ENCODE data around the gene SCD.

DNA sequence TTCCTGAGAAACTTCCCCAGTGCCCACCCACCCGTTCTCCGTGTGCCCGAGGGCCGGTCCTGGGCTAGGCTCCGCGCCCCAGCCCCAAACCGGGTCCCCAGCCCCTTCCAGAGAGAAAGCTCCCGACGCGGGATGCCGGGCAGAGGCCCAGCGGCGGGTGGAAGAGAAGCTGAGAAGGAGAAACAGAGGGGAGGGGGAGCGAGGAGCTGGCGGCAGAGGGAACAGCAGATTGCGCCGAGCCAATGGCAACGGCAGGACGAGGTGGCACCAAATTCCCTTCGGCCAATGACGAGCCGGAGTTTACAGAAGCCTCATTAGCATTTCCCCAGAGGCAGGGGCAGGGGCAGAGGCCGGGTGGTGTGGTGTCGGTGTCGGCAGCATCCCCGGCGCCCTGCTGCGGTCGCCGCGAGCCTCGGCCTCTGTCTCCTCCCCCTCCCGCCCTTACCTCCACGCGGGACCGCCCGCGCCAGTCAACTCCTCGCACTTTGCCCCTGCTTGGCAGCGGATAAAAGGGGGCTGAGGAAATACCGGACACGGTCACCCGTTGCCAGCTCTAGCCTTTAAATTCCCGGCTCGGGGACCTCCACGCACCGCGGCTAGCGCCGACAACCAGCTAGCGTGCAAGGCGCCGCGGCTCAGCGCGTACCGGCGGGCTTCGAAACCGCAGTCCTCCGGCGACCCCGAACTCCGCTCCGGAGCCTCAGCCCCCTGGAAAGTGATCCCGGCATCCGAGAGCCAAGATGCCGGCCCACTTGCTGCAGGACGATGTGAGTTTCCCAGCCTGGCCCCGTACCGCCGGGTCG is at the start of gene SCD:
- TF ChIP-seq POLR2A (IDR thresholded peaks at IDR 0.05) = peak in 2 of 3 donors; percentile 34 to 68
- TF ChIP-seq, protein P1, sequence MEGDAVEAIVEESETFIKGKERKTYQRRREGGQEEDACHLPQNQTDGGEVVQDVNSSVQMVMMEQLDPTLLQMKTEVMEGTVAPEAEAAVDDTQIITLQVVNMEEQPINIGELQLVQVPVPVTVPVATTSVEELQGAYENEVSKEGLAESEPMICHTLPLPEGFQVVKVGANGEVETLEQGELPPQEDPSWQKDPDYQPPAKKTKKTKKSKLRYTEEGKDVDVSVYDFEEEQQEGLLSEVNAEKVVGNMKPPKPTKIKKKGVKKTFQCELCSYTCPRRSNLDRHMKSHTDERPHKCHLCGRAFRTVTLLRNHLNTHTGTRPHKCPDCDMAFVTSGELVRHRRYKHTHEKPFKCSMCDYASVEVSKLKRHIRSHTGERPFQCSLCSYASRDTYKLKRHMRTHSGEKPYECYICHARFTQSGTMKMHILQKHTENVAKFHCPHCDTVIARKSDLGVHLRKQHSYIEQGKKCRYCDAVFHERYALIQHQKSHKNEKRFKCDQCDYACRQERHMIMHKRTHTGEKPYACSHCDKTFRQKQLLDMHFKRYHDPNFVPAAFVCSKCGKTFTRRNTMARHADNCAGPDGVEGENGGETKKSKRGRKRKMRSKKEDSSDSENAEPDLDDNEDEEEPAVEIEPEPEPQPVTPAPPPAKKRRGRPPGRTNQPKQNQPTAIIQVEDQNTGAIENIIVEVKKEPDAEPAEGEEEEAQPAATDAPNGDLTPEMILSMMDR (IDR thresholded peaks at IDR 0.05) = no peak
